Measurements from ENCODE around the gene SPEG. TPM values are rescaled to one million over a fixed set of nuclear protein-coding genes. Genes with fewer than 3 reads are reported as not detected.

SPEG gene
- total RNA-seq, 2 experiments from 2014 or later: 18.1 to 23.6 TPM

DNA sequence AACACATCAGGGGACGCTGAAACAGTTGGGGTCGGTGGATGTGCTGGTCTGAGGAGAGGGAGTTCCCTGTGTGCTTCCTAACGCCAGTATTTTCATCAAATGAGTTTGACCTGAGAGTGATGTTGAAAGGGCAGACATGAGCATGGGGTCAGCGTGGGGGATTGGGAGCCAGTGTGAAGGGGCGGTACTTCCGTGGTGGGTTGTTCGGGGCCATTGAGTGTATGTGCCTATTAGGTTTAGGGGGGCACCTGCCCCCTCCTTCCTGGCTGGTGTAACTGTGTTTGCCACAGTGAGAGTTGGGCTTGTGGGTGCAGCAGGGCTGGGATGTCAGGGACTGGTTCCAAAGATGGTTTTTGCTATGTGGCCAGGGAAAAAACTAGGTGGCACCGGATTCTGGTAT is 24.4 kb downstream of the SPEG start:
- peaks cover 17% of the 10 kb centered on the region for H3K4me1 Mint-ChIP-seq

DNA sequence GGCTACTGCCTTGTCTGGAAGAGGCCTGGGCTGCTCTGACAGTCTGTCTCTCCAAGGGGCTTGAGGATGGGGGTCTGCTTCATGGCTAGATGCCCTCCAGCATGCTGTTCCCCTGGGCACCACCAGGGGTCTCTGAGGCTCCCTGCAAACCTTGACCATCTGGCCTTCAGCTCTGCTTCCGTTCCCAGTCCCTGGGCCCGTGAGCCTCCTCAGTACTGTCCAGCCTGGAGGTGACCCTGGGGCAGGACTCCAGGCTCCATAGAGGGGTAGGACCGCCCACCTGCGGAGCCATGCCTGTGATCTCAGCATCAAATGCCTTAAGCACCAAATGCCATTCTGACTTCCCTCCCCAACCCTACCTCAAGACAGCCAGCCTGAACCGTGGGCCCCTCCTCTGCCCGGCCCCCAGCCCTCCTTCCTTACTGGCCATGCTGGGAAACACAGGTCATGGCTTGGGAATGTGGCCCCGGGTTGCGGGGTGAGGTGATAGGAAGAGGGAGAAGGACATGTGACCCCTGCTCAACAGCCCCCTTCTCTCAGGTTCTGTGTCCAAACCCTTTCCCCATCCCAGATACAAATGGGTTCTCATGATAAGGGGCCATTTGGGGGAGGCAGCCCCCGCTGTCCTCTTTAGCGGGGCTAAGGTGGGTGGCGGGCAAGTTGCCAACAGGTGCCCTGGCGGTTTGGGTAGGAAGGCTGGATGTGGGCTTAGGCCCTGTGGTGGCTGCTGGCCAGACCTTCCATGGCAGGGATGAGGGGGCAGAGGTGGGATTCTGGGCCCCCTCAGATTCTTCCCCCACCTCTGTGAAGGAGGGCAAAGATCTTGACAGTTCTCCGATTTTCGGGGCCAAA is 25.0 kb downstream of the SPEG start:
- Mint-ChIP-seq H3K36me3 (no peaks in the 10 kb centered on the region), H3K27ac (no peak overlapping the region), H3K9me3 (no peaks in the 10 kb centered on the region), H3K4me3 (no peak overlapping the region), H3K4me1 (peaks cover 17% of the 10 kb centered on the region), H3K27me3 (no peaks in the 10 kb centered on the region)
- no peak for ATAC-seq (ENCODE audit: low read depth)
- POLR2A ChIA-PET: interaction anchor here (1.0 kb wide), 1 partner anchor 70 kb away, joined by 3 read pairs; no protein-coding TSS in a partner anchor
- DNase-seq: peak; percentile 61

More for the DNA sequence above, 24.4 kb downstream of the SPEG start:
- no peaks in the 10 kb centered on the region for H3K9me3 Mint-ChIP-seq
- H3K27ac Mint-ChIP-seq: peak overlapping the region; percentile 59
- POLR2A ChIA-PET: interaction anchor here (1.0 to 1.4 kb wide), 3 partner anchors 17 to 71 kb away, joined by 3 to 4 read pairs (median 3); no protein-coding TSS in a partner anchor
- no peaks in the 10 kb centered on the region for H3K36me3 Mint-ChIP-seq
- no peaks in the 10 kb centered on the region for H3K27me3 Mint-ChIP-seq
- no peak for ATAC-seq (ENCODE audit: low read depth)
- no peak overlapping the region for H3K4me3 Mint-ChIP-seq
- DNase-seq: no peak

GRCh38 chr2:219460424-219460926 is 25.8 kb downstream of the SPEG start:
- no peaks in the 10 kb centered on the region for H3K27me3 Mint-ChIP-seq
- no peak overlapping the region for H3K4me3 Mint-ChIP-seq
- no peak for ATAC-seq (ENCODE audit: low read depth)
- H3K27ac Mint-ChIP-seq: peak overlapping the region; percentile 87
- DNase-seq: no peak
- H3K9me3 Mint-ChIP-seq: no peaks in the 10 kb centered on the region
- peaks cover 13% of the 10 kb centered on the region for H3K4me1 Mint-ChIP-seq
- POLR2A ChIA-PET: interaction anchor here (0.7 to 1.3 kb wide), 3 partner anchors 8 to 14 kb away, joined by 3 to 4 read pairs (median 3); no protein-coding TSS in a partner anchor
- H3K36me3 Mint-ChIP-seq: no peaks in the 10 kb centered on the region

- Mint-ChIP-seq H3K27ac (peak overlapping the region; percentile 87), H3K4me1 (peaks cover 8% of the 10 kb centered on the region), H3K36me3 (no peaks in the 10 kb centered on the region), H3K4me3 (peak overlapping the region; percentile 37), H3K27me3 (no peaks in the 10 kb centered on the region), H3K9me3 (no peaks in the 10 kb centered on the region)
- POLR2A ChIA-PET: interaction anchor here (0.7 to 1.3 kb wide), 5 partner anchors 8 to 73 kb away, joined by 3 to 4 read pairs (median 3); partner anchors contain the start of gene GMPPA
- ATAC-seq (ENCODE audit: low read depth) (peak; percentile 89), DNase-seq (peak; percentile 59)
Measured at GRCh38 chr2:219461047-219461514, 26.4 kb downstream of the SPEG start.

- Mint-ChIP-seq H3K36me3 (no peaks in the 10 kb centered on the region), H3K27me3 (no peaks in the 10 kb centered on the region), H3K27ac (peak overlapping the region; percentile 87), H3K4me1 (peaks cover 8% of the 10 kb centered on the region), H3K4me3 (no peak overlapping the region), H3K9me3 (no peaks in the 10 kb centered on the region)
- DNase-seq (no peak), ATAC-seq (ENCODE audit: low read depth) (no peak)
- POLR2A ChIA-PET: interaction anchor here (0.8 to 1.3 kb wide), 4 partner anchors 9 to 74 kb away, joined by 3 to 4 read pairs (median 4); partner anchors contain the start of gene GMPPA
Measured at GRCh38 chr2:219461669-219462068, 27.0 kb downstream of the SPEG start.

- no peak overlapping the region for H3K27ac Mint-ChIP-seq
Measured at GRCh38 chr2:219462349-219462748, 27.7 kb downstream of the SPEG start.

GRCh38 chr2:219464286-219465032 is 29.8 kb downstream of the SPEG start:
- Mint-ChIP-seq H3K27ac (no peak overlapping the region), H3K27me3 (no peaks in the 10 kb centered on the region), H3K4me3 (no peak overlapping the region), H3K9me3 (no peaks in the 10 kb centered on the region), H3K4me1 (peaks cover 3% of the 10 kb centered on the region), H3K36me3 (no peaks in the 10 kb centered on the region)
- POLR2A ChIA-PET: no interaction called here
- DNase-seq (no peak), ATAC-seq (ENCODE audit: low read depth) (no peak)

More at GRCh38 chr2:219462349-219462748, 27.7 kb downstream of the SPEG start:
- Mint-ChIP-seq H3K4me1 (peaks cover 8% of the 10 kb centered on the region), H3K36me3 (no peaks in the 10 kb centered on the region), H3K4me3 (no peak overlapping the region), H3K9me3 (no peaks in the 10 kb centered on the region), H3K27me3 (no peaks in the 10 kb centered on the region)
- DNase-seq (no peak), ATAC-seq (ENCODE audit: low read depth) (no peak)
- POLR2A ChIA-PET: interaction anchor here (1.8 kb wide), 1 partner anchor 36 kb away, joined by 4 read pairs; the partner anchor contains the start of gene GMPPA

- H3K27ac Mint-ChIP-seq: no peak overlapping the region
- no peak for DNase-seq
- no peaks in the 10 kb centered on the region for H3K4me1 Mint-ChIP-seq
- no peaks in the 10 kb centered on the region for H3K9me3 Mint-ChIP-seq
- POLR2A ChIA-PET: no interaction called here
- H3K36me3 Mint-ChIP-seq: no peaks in the 10 kb centered on the region
- H3K27me3 Mint-ChIP-seq: no peaks in the 10 kb centered on the region
- no peak overlapping the region for H3K4me3 Mint-ChIP-seq
- ATAC-seq (ENCODE audit: low read depth): no peak
Measured at GRCh38 chr2:219465659-219466561, 31.3 kb downstream of the SPEG start.

DNA sequence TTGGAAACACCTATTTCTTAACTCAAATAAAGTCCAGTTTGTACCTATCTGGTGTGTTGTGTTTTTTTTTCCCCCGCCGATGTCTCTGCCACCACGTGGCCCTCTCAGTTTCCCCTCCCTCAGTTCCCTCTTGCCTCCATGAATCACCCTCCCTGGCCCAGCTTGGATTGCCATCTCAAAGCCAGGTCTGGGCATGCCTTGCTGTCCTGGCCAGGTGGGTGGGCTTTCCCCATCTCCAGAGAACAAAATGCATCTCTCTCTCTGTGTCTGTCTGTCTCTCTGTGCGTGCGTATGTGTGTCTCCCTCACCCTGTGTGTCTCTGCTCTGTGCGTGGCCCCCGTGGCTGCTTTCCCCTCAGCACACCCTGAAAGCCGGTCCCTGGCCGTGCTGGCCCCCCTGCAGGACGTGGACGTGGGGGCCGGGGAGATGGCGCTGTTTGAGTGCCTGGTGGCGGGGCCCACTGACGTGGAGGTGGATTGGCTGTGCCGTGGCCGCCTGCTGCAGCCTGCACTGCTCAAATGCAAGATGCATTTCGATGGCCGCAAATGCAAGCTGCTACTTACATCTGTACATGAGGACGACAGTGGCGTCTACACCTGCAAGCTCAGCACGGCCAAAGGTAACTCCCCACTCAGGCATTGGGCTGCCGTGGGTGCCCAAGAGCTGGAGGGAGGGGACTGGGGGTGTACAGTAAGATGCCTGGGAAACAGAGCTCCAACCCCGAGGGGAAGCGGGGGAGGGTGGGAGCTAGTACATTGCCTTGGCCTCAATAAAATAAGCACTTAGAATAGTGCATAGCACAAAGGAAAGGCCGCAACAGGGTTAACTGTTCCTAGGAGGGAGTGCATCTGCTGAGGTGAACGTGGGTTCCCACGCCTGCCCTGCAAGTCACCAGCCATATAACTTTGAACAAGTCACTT is 32.4 kb downstream of the SPEG start:
- no peaks in the 10 kb centered on the region for H3K36me3 Mint-ChIP-seq
- H3K9me3 Mint-ChIP-seq: no peaks in the 10 kb centered on the region
- no peak overlapping the region for H3K4me3 Mint-ChIP-seq
- DNase-seq: no peak
- H3K4me1 Mint-ChIP-seq: no peaks in the 10 kb centered on the region
- no peak overlapping the region for H3K27ac Mint-ChIP-seq
- POLR2A ChIA-PET: interaction anchor here (1.5 kb wide), 1 partner anchor 15 kb away, joined by 3 read pairs; no protein-coding TSS in a partner anchor
- H3K27me3 Mint-ChIP-seq: no peaks in the 10 kb centered on the region
- no peak for ATAC-seq (ENCODE audit: low read depth)

- no peak overlapping the region for H3K27ac Mint-ChIP-seq
- ATAC-seq (ENCODE audit: low read depth) (no peak), DNase-seq (no peak)
- H3K27me3 Mint-ChIP-seq: no peaks in the 10 kb centered on the region
- no peaks in the 10 kb centered on the region for H3K4me1 Mint-ChIP-seq
- no peaks in the 10 kb centered on the region for H3K9me3 Mint-ChIP-seq
- H3K36me3 Mint-ChIP-seq: no peaks in the 10 kb centered on the region
- no peak overlapping the region for H3K4me3 Mint-ChIP-seq
- POLR2A ChIA-PET: interaction anchor here (1.5 kb wide), 1 partner anchor 14 kb away, joined by 3 read pairs; no protein-coding TSS in a partner anchor
Measured at GRCh38 chr2:219467736-219468075, 33.1 kb downstream of the SPEG start.

DNA sequence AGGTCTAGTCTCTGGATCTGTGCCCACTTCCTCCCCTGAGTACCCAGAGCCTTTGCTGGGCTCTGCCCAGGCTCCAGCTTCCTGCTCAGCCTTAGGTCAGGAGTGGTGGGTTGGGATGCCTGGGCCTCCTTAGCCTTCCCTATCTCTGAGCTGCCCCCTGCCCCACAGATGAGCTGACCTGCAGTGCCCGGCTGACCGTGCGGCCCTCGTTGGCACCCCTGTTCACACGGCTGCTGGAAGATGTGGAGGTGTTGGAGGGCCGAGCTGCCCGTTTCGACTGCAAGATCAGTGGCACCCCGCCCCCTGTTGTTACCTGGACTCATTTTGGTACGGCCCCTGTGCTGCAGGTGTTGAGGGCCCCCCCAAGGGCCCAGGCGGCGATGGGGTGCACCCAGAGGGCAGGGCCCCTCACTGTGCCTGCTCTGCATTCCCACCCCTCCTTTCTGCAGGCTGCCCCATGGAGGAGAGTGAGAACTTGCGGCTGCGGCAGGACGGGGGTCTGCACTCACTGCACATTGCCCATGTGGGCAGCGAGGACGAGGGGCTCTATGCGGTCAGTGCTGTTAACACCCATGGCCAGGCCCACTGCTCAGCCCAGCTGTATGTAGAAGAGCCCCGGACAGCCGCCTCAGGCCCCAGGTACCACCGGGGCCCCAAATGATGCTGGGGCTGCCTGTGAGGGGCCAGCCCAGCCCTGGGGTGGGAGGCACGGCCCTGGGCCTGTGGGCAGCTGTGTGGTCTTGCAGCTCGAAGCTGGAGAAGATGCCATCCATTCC is 34.0 kb downstream of the SPEG start:
- H3K36me3 Mint-ChIP-seq: no peaks in the 10 kb centered on the region
- no peaks in the 10 kb centered on the region for H3K4me1 Mint-ChIP-seq
- H3K9me3 Mint-ChIP-seq: no peaks in the 10 kb centered on the region
- ATAC-seq (ENCODE audit: low read depth): no peak
- POLR2A ChIA-PET: interaction anchor here (1.5 kb wide), 1 partner anchor 13 kb away, joined by 3 read pairs; no protein-coding TSS in a partner anchor
- DNase-seq: no peak
- H3K27ac Mint-ChIP-seq: no peak overlapping the region
- H3K27me3 Mint-ChIP-seq: no peaks in the 10 kb centered on the region
- H3K4me3 Mint-ChIP-seq: no peak overlapping the region
